Measurements from ENCODE around the gene YPEL1.
A peak's percentile ranks its signal among the peaks of the same experiment; 100 is the strongest.
"Not testable (repeated sequence)": the region's sequence is repeated elsewhere in the genome, so short reads cannot be mapped to it uniquely, and the experiment has no call there.

The YPEL1 gene

GRCh38 chr22:21682385-21683175 is 53.0 kb downstream of the YPEL1 start:
- ATAC-seq = no peak

GRCh38 chr22:21681566-21682370 is 53.8 kb downstream of the YPEL1 start:
- peak in 1 of 2 donors; percentile 21 for ATAC-seq

- ATAC-seq = no peak
Measured at GRCh38 chr22:21680830-21681565, 54.6 kb downstream of the YPEL1 start.

- no peak for ATAC-seq
Measured at GRCh38 chr22:21679383-21679782, 56.2 kb downstream of the YPEL1 start.

- not testable (repeated sequence) for ATAC-seq
Measured at GRCh38 chr22:21678842-21679241, 56.8 kb downstream of the YPEL1 start.

- no peak for ATAC-seq
Measured at GRCh38 chr22:21677606-21678443, 57.8 kb downstream of the YPEL1 start.

- ATAC-seq = no peak
Measured at GRCh38 chr22:21674638-21675245, 60.9 kb downstream of the YPEL1 start.

- ATAC-seq = no peak
Measured at GRCh38 chr22:21673534-21674321, 61.9 kb downstream of the YPEL1 start.

GRCh38 chr22:21672107-21672629 is 63.4 kb downstream of the YPEL1 start:
- no peak for ATAC-seq

GRCh38 chr22:21669026-21669425 is 66.6 kb downstream of the YPEL1 start:
- no peak for ATAC-seq

- no peak for ATAC-seq
Measured at GRCh38 chr22:21666786-21667185, 68.8 kb downstream of the YPEL1 start.

- ATAC-seq = no peak
Measured at GRCh38 chr22:21665047-21665851, 70.3 kb downstream of the YPEL1 start.

GRCh38 chr22:21663738-21664137 is 71.9 kb downstream of the YPEL1 start:
- no peak for ATAC-seq

- ATAC-seq = no peak
Measured at GRCh38 chr22:21661991-21662390, 73.6 kb downstream of the YPEL1 start.

GRCh38 chr22:21660904-21661303 is 74.7 kb downstream of the YPEL1 start:
- ATAC-seq = no peak

GRCh38 chr22:21659864-21660525 is 75.6 kb downstream of the YPEL1 start:
- ATAC-seq = no peak

GRCh38 chr22:21657360-21658032 is 78.1 kb downstream of the YPEL1 start:
- ATAC-seq = peak; percentile 92 to 93

- ATAC-seq = no peak
Measured at GRCh38 chr22:21657020-21657359, 78.6 kb downstream of the YPEL1 start.

Measured in activated CD4-positive, CD25-positive, alpha-beta regulatory T cell treated with anti-CD3 and anti-CD28 coated beads, Interleukin-2, amount 50 U/mL, for 24 hours (primary cell).